KMS-11 (cell line): ENCODE measurements around the gene MACO1.
A peak's percentile ranks its signal among the peaks of the same experiment; 100 is the strongest.
"Not testable (repeated sequence)": the region's sequence is repeated elsewhere in the genome, so short reads cannot be mapped to it uniquely, and the experiment has no call there.

ENCODE experiments used
- H2AFZ ChIP-seq: fragments of 200-600 bp; sonication (generic); 2 replicates; pipeline ENCODE4 v1.6.1; 2016; ENCODE audit warnings: antibody characterized with exemption, mixed run types, low read depth
- H3K27ac ChIP-seq: fragments of 200-600 bp; sonication (generic); 2 replicates; pipeline ENCODE4 v1.6.1; 2016; ENCODE audit warnings: mild to moderate bottlenecking, mixed run types
- H3K27me3 ChIP-seq: fragments of 200-600 bp; sonication (generic); 2 replicates; pipeline ENCODE4 v1.6.1; 2017; ENCODE audit warnings: mild to moderate bottlenecking, low read depth, mixed run types, moderate library complexity; ENCODE audit not compliant: insufficient read depth
- H3K36me3 ChIP-seq: fragments of 200-600 bp; sonication (generic); 2 replicates; pipeline ENCODE4 v1.6.1; 2017; ENCODE audit warnings: mild to moderate bottlenecking, mixed run types; ENCODE audit not compliant: insufficient read depth
- H3K4me1 ChIP-seq: fragments of 200-600 bp; sonication (generic); 2 replicates; pipeline ENCODE4 v1.6.1; 2016; ENCODE audit warnings: mild to moderate bottlenecking, low read depth, mixed run types; ENCODE audit not compliant: poor library complexity, severe bottlenecking
- H3K4me2 ChIP-seq: fragments of 200-600 bp; sonication (generic); 2 replicates; pipeline ENCODE4 v1.7.0; 2016; ENCODE audit warnings: mild to moderate bottlenecking, mixed run types
- H3K4me3 ChIP-seq: fragments of 200-600 bp; sonication (generic); IDR thresholded peaks from 2 replicates; pipeline ENCODE4 v1.6.1; 2017; ENCODE audit warnings: low read depth, low read length, mixed read lengths; ENCODE audit not compliant: insufficient read depth
- H3K79me2 ChIP-seq: fragments of 200-600 bp; sonication (generic); 2 replicates; pipeline ENCODE4 v1.6.1; 2016; ENCODE audit warnings: low read depth, mixed run types; ENCODE audit not compliant: insufficient read depth
- H3K9ac ChIP-seq: fragments of 200-600 bp; sonication (generic); 2 replicates; pipeline ENCODE4 v1.6.1; 2016; ENCODE audit warnings: mild to moderate bottlenecking, mixed run types
- H4K20me1 ChIP-seq: fragments of 200-600 bp; sonication (generic); 2 replicates; pipeline ENCODE4 v1.6.1; 2016; ENCODE audit warnings: mild to moderate bottlenecking, mixed run types; ENCODE audit not compliant: insufficient read depth
- TF ChIP-seq, protein P1 (sequence below): fragments of 200-600 bp; sonication (generic); conservative IDR thresholded peaks from 2 replicates; pipeline ENCODE4 v1.6.1; 2017; ENCODE audit warnings: low read depth, mild to moderate bottlenecking, antibody characterized with exemption, low read length, moderate library complexity, mixed read lengths

Gene MACO1

DNA sequence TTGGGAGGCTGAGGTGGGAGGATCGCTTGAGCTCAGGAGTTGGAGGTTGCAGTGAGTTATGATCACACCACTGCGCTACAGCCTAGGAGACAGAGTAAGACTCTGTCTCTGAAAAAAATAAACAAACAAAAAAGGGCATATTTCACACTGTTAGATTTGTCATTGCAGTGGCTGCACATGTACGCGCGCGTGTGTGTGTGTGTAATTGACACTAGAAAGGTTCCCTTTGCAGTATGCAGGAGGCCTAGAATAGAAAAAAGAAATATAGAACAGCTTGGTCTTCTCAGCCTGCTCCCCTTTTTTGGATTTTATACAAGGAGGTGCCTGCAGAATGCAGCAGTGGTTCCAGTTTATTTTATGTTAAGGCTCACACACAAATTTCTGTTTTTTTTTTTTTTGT lies 8.6 kb downstream of the MACO1 start:
- Histone ChIP-seq H3K9ac (no peak overlapping the region), H3K27me3 (no peaks in the 10 kb centered on the region), H3K4me3 (no peak overlapping the region), H3K36me3 (no peaks in the 10 kb centered on the region), H2AFZ (no peak overlapping the region), H3K79me2 (peaks cover 38% of the 10 kb centered on the region; the same call in 1 of the 2 replicates), H3K4me1 (peaks cover 38% of the 10 kb centered on the region), H4K20me1 (no peaks in the 10 kb centered on the region), H3K27ac (no peak overlapping the region), H3K4me2 (no peak overlapping the region)
- TF ChIP-seq, protein P1, sequence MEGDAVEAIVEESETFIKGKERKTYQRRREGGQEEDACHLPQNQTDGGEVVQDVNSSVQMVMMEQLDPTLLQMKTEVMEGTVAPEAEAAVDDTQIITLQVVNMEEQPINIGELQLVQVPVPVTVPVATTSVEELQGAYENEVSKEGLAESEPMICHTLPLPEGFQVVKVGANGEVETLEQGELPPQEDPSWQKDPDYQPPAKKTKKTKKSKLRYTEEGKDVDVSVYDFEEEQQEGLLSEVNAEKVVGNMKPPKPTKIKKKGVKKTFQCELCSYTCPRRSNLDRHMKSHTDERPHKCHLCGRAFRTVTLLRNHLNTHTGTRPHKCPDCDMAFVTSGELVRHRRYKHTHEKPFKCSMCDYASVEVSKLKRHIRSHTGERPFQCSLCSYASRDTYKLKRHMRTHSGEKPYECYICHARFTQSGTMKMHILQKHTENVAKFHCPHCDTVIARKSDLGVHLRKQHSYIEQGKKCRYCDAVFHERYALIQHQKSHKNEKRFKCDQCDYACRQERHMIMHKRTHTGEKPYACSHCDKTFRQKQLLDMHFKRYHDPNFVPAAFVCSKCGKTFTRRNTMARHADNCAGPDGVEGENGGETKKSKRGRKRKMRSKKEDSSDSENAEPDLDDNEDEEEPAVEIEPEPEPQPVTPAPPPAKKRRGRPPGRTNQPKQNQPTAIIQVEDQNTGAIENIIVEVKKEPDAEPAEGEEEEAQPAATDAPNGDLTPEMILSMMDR = no peak

DNA sequence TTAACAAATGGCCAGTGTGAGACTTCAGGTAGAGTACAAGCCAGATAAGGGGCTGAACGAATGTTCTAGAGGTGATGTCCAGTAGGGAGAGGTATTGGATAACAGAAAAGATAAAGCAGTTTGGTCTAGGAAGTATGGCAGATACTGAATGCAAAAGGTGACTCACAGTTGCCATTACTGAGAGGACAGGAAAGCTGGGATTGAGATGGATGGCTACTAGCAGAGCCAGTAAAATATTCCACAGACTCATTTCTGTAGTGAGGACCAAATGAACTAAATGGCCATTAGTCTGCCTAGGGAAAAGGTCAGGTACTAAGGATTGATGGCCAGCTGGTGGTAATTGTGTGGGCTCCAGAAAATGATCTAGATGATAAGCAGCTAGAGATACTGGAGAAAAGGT lies 11.5 kb downstream of the MACO1 start:
- Histone ChIP-seq H2AFZ (no peak overlapping the region), H3K79me2 (peaks cover 52% of the 10 kb centered on the region; the same call in 1 of the 2 replicates), H3K27ac (no peak overlapping the region), H3K4me2 (no peak overlapping the region), H4K20me1 (no peaks in the 10 kb centered on the region), H3K27me3 (no peaks in the 10 kb centered on the region), H3K4me1 (peaks cover 38% of the 10 kb centered on the region), H3K4me3 (no peak overlapping the region), H3K36me3 (no peaks in the 10 kb centered on the region), H3K9ac (no peak overlapping the region)
- TF ChIP-seq, protein P1 = no peak

DNA sequence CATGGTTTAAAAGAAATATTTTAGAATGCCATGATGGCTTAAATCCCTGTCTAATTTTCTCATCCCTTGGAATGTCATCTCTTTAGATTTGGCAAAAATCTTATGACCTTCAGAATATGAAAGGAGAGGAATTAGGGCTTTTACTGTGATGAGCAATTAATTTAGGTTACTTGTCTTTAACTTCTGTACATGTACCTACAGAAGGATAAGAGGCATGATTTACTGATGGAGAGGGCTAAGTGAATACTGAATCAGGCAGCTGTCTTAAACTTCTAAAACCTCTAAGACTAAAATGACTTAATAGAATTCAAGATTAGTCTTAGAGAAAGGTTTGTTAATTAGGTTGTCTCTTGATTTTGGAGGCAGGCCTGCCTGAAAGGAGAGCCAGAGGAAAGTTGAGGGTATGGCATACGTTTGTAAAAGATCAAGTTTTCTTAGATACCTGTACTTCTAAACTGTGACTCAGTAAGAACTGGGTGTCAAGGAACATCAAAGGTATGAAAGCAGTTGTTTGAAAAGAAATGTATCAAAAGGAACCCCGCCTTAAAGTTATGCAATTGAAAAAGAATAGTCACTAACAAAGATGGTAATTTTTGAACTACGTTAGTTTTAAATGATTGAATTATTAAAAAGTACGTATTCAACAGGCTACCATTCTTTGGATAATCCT lies 12.5 kb downstream of the MACO1 start:
- H3K79me2 ChIP-seq = peaks cover 44% of the 10 kb centered on the region; the same call in 1 of the 2 replicates
- H2AFZ ChIP-seq = no peak overlapping the region
- H3K4me3 ChIP-seq = no peak overlapping the region
- no peaks in the 10 kb centered on the region for H4K20me1 ChIP-seq
- H3K27me3 ChIP-seq = no peaks in the 10 kb centered on the region
- TF ChIP-seq, protein P1 = no peak
- no peak overlapping the region for H3K4me2 ChIP-seq
- no peak overlapping the region for H3K9ac ChIP-seq
- no peak overlapping the region for H3K27ac ChIP-seq
- no peaks in the 10 kb centered on the region for H3K36me3 ChIP-seq
- peaks cover 45% of the 10 kb centered on the region for H3K4me1 ChIP-seq

DNA sequence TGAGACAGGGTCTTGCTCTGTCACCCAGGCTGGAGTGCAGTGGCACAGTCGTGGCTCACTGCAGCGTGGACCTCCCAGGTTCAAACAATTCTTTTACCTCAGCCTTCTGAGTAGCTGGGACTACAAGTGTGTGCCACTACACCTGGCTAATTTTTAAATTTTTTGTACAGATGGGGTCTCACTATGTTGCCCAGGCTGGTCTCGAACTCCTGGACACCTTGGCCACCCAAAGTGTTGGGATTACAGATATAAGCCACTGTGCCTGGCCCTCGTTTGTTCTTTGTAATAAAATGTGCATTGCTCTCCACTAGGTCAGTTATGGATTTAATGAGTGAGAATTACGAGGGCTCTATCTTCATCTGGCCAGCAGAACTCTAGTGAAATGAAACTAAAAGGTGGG lies 13.9 kb downstream of the MACO1 start:
- H3K27me3 ChIP-seq, H3K27ac ChIP-seq, H2AFZ ChIP-seq, H4K20me1 ChIP-seq, H3K9ac ChIP-seq, H3K36me3 ChIP-seq, H3K4me3 ChIP-seq, H3K4me2 ChIP-seq: not testable (repeated sequence)
- Histone ChIP-seq H3K79me2 (peaks cover 40% of the 10 kb centered on the region; the same call in 1 of the 2 replicates), H3K4me1 (peaks cover 59% of the 10 kb centered on the region)

DNA sequence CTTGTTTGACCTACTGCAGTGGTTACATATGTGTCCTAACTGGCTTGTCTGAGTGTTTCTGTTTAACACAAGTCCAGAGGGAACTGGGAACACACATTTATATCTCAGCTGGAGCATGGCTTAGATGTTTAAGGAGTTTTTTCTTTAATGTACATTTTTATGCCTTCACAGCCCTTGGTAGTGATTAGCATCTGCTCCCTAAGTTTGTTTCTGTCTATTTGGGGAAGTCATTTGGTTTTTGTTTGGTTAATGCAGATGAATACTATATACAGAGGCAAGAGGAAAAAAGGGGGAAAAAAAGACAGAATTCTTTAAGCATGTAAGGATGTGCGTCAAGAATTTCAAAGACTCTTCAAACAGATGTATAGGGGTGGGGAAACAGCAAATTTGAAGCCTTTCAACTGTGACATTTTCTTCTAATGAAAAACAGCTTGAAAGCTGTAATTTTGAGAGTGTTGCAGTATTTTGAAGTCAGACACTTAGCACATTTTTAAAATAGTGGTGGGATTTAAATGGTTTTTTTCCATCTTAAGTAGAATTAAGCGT lies 15.4 kb downstream of the MACO1 start:
- peak overlapping the region; percentile 98 for H3K4me2 ChIP-seq
- H3K79me2 ChIP-seq = peaks cover 34% of the 10 kb centered on the region; the same call in 1 of the 2 replicates

More for the DNA sequence above, 15.4 kb downstream of the MACO1 start:
- Histone ChIP-seq H3K9ac (no peak overlapping the region), H2AFZ (no peak overlapping the region), H3K36me3 (no peaks in the 10 kb centered on the region), H3K27me3 (no peaks in the 10 kb centered on the region), H4K20me1 (no peaks in the 10 kb centered on the region), H3K27ac (peak overlapping the region; percentile 69), H3K4me3 (no peak overlapping the region), H3K4me1 (peaks cover 74% of the 10 kb centered on the region)
- TF ChIP-seq, protein P1 = no peak
